Non-pigmented ciliary epithelial cell (primary cell): ENCODE data around the gene MTMR4.
"Not testable (repeated sequence)": the region's sequence is repeated elsewhere in the genome, so short reads cannot be mapped to it uniquely, and the experiment has no call there.

ENCODE experiments used
- DNase-seq: peaks from one replicate; pipeline ENCODE4 v3.0.0-alpha.2; 2010; ENCODE audit warnings: low read depth

Gene MTMR4

GRCh38 chr17:58492238-58493121 lies 22.0 kb downstream of the MTMR4 start:
- no peak for DNase-seq

- no peak for DNase-seq
These were observed 22.9 kb downstream of the MTMR4 start for GRCh38 chr17:58491510-58492045.

GRCh38 chr17:58488428-58488890 lies 26.0 kb downstream of the MTMR4 start:
- no peak for DNase-seq

- DNase-seq, result no peak
These were observed 26.6 kb downstream of the MTMR4 start, which contains the start of gene HSF5 for GRCh38 chr17:58487589-58488427. TSS of gene HSF5 (minus strand) at chr17:58488408. CDS start at chr17:58488274, 134 bp downstream.

GRCh38 chr17:58484600-58484999 lies 29.8 kb downstream of the MTMR4 start:
- DNase-seq, result no peak

- DNase-seq, result not testable (repeated sequence)
These were observed 32.6 kb downstream of the MTMR4 start for GRCh38 chr17:58481798-58482197.

- no peak for DNase-seq
These were observed 34.3 kb downstream of the MTMR4 start for GRCh38 chr17:58480090-58480489.

- DNase-seq, result no peak
These were observed 37.6 kb downstream of the MTMR4 start for GRCh38 chr17:58476812-58477211.

GRCh38 chr17:58475985-58476384 lies 38.5 kb downstream of the MTMR4 start:
- DNase-seq, result no peak

GRCh38 chr17:58470356-58470755 lies 44.1 kb downstream of the MTMR4 start:
- DNase-seq, result no peak

GRCh38 chr17:58468944-58469343 lies 45.5 kb downstream of the MTMR4 start:
- no peak for DNase-seq

GRCh38 chr17:58455491-58455890 lies 58.9 kb downstream of the MTMR4 start:
- no peak for DNase-seq

GRCh38 chr17:58452738-58453137 lies 61.7 kb downstream of the MTMR4 start:
- DNase-seq, result peak; percentile 9

GRCh38 chr17:58447039-58447975 lies 67.1 kb downstream of the MTMR4 start:
- peak; percentile 55 for DNase-seq

- DNase-seq, result no peak
These were observed 68.4 kb downstream of the MTMR4 start for GRCh38 chr17:58446086-58446485.
